ENCODE data around the gene BCO2.

BCO2 gene

DNA sequence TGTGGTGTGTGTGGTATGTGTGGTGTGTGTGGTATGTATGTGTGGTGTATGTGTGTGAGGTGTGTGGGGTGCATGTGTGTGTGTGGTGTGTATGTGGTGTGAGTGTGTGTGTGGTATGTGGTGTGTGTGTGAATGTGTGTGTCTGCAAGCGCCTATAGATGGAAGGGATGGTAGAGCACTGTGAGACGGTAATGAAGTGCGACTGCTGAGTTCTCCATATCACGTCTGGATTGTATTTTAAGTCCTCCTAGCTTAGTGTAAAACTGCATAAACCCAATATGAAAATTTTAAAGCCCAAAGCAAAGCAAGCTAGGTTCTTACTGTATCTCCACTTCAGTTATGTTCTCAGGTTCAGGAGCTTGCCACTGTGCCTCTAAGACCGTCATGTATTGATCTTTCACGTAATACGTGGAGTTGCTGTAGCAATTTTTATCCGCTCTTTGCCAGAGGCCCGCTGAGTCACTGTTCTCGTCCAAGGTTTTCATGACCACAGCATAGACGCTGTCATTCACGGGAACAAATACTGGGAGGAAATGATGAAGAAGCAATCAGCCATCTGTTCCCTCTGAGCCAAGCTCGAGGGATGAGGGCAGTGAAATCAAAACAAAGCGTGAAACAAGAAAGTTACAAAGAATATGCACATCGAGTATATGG, 79.9 kb downstream of the BCO2 start:
- no peak for DNase-seq

- DNase-seq = no peak
These were observed 85.2 kb downstream of the BCO2 start, which contains the start of gene PLET1 for GRCh38 chr11:112260490-112260889. Gene PLET1 (minus strand): TSS chr11:112260860. CDS start chr11:112260589, 271 bp downstream.

- DNase-seq = no peak
These were observed 90.5 kb downstream of the BCO2 start for GRCh38 chr11:112265659-112266409.

- DNase-seq = no peak
These were observed 91.1 kb downstream of the BCO2 start for GRCh38 chr11:112266410-112266778.

- no peak for DNase-seq
These were observed 91.9 kb downstream of the BCO2 start for GRCh38 chr11:112267188-112267591.

GRCh38 chr11:112268406-112268805, 93.1 kb downstream of the BCO2 start:
- DNase-seq = no peak
